GM18511 (cell line): Measurements from ENCODE around the gene LRRIQ1.
A peak's percentile ranks its signal among the peaks of the same experiment; 100 is the strongest.
"Not testable (repeated sequence)": the region's sequence is repeated elsewhere in the genome, so short reads cannot be mapped to it uniquely, and the experiment has no call there.

ENCODE experiments used
- ATAC-seq: cut with Tn5 transposase; IDR thresholded peaks from one replicate; pipeline ENCODE4 v1.9.1; 2021; ENCODE audit warnings: mild to moderate bottlenecking, moderate library complexity; ENCODE audit not compliant: unreplicated experiment

LRRIQ1 gene

GRCh38 chr12:85036234-85036707 is at the start of gene LRRIQ1, which contains the start of gene TSPAN19:
Gene LRRIQ1 (plus strand): TSS chr12:85036351. CDS start chr12:85038177, 1,826 bp downstream.
Gene TSPAN19 (minus strand): TSS chr12:85036277. CDS start chr12:85029946, 6,331 bp downstream.
- ATAC-seq = peak; percentile 97

- no peak for ATAC-seq
Measured at GRCh38 chr12:84986586-84986985, 49.6 kb upstream of the LRRIQ1 start.

DNA sequence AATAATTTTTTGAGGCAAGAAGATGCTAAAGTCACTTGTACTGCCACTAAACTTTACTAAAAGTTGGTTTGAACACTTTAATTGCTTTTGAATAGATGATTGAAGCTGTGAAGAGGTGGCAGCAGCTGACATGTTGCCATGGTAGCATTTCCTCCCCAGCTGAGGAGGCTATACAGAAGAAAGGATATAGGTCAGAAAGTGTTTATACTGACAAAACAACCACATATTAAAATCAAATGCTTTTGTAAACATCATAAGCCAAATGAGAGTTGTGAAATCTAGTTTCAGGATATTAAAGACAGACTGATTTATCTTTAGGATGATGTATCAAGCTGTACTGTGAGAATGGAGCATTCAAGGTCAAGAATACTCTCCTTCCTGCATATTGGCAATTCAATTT is 41.7 kb upstream of the LRRIQ1 start:
- no peak for ATAC-seq

GRCh38 chr12:84995641-84996040 is 40.5 kb upstream of the LRRIQ1 start:
- ATAC-seq = no peak

- ATAC-seq = no peak
Measured at GRCh38 chr12:84996759-84997158, 39.4 kb upstream of the LRRIQ1 start.

- ATAC-seq = no peak
Measured at GRCh38 chr12:84998341-84998740, 37.8 kb upstream of the LRRIQ1 start.

DNA sequence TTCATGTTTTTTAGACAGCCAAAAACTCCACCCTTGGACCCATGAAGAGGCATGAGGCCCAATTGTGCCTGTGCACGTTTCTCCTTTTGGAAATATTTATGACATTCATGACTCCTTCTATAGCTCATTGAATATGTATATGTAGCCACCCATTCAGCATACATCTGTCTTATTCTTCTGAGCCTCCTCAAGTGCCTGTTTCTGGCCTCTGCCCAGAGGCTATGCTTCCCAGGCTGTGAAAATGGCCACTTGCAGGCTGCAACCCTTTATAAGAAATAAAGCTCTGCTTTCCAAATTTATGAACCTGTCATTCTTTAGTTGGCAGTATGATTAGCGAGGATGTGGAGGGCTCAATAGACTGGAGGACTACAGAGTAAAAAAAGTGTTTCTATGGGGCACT is 35.4 kb upstream of the LRRIQ1 start:
- ATAC-seq = no peak

DNA sequence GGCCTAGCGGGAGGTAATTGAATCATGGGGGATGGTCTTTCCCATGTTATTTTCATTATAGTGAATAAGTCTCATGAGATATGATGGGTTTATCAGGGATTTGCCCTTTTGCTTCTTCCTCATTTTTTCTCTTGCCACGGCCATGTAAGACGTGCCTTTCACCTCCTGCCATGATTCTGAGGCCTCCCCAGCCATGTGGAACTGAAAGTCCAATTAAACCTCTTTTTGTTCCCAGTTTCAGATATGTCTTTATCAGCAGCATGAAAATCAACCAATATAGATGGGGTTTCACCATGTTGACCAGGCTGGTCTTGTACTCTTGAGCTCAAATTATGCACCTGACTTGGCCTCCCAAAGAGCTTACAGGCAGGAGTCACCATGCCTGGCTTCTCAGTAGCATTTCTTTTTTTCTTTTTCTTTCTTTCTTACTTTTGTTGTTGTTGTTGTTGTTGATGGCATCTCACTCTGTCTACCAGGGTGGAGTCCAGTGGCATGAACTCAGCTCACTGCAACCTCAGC is 33.3 kb upstream of the LRRIQ1 start:
- no peak for ATAC-seq

- no peak for ATAC-seq
Measured at GRCh38 chr12:85004204-85004603, 31.9 kb upstream of the LRRIQ1 start.

DNA sequence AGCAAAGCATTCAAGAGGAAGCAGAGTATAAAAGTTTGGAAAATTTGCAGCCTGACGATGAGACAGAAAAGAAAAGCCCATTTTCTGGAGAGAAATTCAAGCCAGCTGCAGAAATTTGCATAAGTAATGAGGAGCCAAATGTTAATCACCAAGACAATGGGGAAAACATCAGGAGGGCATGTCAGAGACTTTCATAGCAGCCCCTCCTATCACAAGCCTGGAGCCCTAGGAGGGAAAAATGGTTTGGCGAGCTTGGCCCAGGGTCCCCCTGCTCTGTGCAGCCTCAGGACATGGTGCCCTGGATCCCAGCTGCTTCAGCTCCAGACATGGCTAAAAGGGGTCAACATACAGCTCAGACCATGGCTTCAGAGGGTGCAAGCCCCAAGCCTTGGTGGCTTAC is 31.1 kb upstream of the LRRIQ1 start:
- not testable (repeated sequence) for ATAC-seq

DNA sequence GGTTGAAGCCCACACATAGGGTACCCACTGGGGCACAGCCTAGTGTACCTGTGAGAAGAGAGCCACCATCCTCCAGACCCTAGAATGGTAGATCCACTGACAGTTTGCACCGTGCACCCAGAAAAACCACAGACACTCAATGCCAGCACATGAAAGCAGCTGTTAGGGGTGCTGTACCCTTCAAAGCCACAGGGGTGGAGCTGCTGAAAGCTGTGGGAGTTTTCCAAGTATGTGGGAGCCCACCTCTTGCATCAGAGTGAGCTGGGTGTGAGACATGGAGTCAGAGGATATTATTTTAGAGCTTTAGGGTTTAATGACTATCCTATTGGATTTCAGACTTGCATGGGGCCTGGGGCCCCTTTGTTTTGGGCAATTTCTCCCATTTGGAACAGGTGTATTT is 30.5 kb upstream of the LRRIQ1 start:
- no peak for ATAC-seq

DNA sequence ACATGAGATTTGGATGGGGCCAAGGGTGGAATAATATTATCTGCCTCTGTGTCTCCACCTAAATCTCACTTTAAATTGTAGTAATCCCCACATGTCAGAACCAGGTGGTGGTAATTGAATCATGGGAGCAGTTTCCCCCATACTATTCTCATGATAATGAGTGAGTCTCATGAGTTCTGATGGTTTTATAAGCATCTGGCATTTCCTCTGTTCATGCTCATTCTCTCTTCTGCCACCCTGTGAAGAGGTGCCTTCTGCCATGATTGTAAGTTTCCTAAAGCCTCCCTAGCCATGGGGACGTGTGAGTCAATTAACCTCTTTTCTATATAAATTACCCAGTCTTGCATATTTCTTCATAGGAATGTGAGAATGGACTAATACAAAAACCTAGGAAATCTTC is 29.9 kb upstream of the LRRIQ1 start:
- no peak for ATAC-seq

- ATAC-seq = no peak
Measured at GRCh38 chr12:85007836-85008235, 28.3 kb upstream of the LRRIQ1 start.

GRCh38 chr12:85016413-85016812 is 19.7 kb upstream of the LRRIQ1 start:
- no peak for ATAC-seq

DNA sequence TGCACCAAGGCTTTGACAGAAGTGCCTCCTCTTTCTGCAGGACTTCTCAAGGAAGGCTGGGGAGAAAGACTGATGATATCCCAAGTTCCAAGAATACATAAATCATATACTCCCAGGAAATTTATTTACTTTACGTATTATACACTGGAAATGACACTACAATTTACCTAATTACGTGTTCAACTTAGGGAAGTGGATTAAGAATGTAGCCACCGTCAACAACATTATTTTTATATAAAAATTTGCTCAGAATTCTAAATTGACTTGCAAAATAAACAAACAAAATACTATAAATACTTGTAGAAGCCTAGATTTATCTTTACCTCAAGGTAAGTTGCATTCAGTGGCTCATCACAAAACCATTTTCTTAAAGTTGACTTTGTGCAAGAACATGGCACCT is 19.0 kb upstream of the LRRIQ1 start:
- ATAC-seq = no peak

DNA sequence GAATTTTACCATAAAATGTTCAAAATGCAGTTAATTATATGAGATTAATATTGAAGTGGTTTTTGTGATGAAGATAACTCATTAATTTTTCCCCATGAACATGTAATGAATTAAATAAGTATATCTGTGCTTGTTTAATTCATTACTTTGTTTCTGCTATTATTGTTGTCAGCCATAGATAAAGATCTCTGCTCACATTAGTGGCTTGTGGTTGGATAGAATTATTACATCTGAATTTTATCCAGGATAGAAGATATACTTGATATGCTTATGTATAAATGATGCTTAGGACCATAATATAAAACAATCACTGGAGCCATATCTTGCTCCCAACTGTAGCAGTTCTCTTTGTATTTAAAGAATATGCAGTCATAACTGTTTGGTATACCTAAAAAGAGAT is 18.5 kb upstream of the LRRIQ1 start:
- ATAC-seq = no peak

GRCh38 chr12:85018098-85018497 is 18.1 kb upstream of the LRRIQ1 start:
- no peak for ATAC-seq

- no peak for ATAC-seq
Measured at GRCh38 chr12:85029456-85029855, 6.7 kb upstream of the LRRIQ1 start.

DNA sequence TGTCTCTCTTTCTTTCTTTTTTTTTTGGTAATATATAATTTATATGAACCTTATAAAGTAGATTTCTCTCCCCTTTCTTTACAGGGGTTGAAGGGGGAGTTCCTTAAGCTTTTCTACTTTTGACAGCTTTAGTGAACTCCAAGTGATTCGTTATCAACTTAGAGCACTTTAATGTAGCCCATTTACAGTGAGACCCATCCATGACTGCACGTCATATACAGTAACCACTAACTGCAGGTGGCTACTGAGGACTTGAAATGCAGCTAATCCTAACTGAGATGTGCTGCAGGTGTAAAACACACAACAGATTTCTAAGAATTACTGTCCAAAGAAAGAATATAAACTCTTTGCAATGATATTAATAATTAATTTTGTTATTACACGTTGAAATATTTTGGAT is 582 bp downstream of the LRRIQ1 start:
- peak; percentile 25 for ATAC-seq

GRCh38 chr12:85041395-85041794 is 5.2 kb downstream of the LRRIQ1 start:
- ATAC-seq = no peak

DNA sequence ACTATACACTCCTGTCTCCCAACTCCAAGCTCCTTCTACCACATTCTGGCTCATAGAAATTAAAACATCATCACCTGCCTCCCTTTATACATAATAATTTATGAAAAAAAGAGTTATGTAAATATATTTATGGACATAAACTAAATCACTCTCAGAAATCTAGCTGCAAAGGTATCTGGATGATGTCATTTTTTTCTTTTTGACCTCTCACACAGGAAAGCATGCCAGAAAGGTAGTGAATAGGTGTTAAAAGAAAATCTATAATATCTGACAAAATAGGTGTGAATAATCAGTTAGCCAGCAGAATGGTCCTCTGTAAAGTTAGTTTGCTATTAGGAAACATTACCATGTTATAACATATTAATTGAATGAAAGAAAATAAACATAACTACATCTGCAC is 7.7 kb downstream of the LRRIQ1 start:
- ATAC-seq = no peak

DNA sequence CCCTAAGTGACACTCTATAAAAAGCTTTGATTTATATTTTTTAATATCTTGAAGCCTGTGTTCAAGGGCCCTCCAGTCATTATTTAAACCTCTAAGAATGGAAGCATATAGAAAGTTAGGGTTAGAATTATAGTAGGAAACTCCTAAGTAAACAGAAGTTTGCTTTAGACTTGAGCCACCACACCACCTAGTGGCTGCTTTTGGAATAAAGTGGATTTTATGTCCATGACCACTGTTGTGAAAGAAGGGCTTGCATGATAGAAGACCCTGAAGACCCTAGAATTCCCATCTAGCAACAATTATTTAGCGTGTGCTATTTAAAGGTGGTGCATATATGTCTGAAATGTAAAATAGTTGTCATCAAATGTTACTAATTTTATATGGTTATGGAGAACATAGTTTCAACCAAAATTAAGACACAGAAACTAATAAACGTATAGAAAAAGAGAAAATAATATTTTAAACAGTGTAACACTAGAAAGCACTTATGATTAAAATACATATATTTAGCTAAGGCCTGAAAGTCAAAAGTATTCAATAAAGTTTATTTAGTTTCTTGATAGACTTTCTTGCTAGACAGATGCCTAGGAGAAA is 21.3 kb downstream of the LRRIQ1 start:
- peak; percentile 87 for ATAC-seq

GRCh38 chr12:85058339-85058738 is 22.2 kb downstream of the LRRIQ1 start:
- no peak for ATAC-seq
